Tibial nerve (tissue), 4 donors: ENCODE data around the gene MLLT10.

Experiments used
- CTCF ChIP-seq, 5 experiments: fragments of 200-600 bp in 3 of 5; fragments of 450-650 bp in 2 of 5; sonication (generic) in 3 of 5; IDR thresholded peaks; one replicate each; pipeline ENCODE4 v1.5.1; 2016 to 2019; ENCODE audit warnings: antibody characterized with exemption in 5 of 5, mild to moderate bottlenecking in 3 of 5, moderate library complexity in 2 of 5
- EP300 ChIP-seq, 2 donors: sonication (generic); formaldehyde crosslinking; IDR thresholded peaks; one replicate each; pipeline ENCODE4 v1.6.1; 2017; ENCODE audit warnings: antibody characterized with exemption in 2 of 2, mild to moderate bottlenecking in 1 of 2
- POLR2A ChIP-seq, 2 donors: fragments of 450-650 bp; IDR thresholded peaks; one replicate each; pipeline ENCODE4 v1.6.1; 2017; ENCODE audit warnings: antibody characterized with exemption in 2 of 2, mild to moderate bottlenecking in 2 of 2, moderate library complexity in 2 of 2

- TF ChIP-seq CTCF (IDR thresholded peaks at IDR 0.05) (no peak), EP300 (IDR thresholded peaks at IDR 0.05) (no peak), POLR2A (IDR thresholded peaks at IDR 0.05) (no peak)
Observed at GRCh38 chr10:21649454-21649872, 115.4 kb downstream of the MLLT10 start.
